Measurements from ENCODE around the gene LZTS2.
A peak's percentile ranks its signal among the peaks of the same experiment; 100 is the strongest.

The LZTS2 gene

GRCh38 chr10:101032637-101033224, 33.1 kb downstream of the LZTS2 start (continued):
- TF ChIP-seq ZNF488 (tag by site-specific recombination; IDR thresholded peaks at IDR 0.05) (no peak), ZNF121 (tag by site-specific recombination; IDR thresholded peaks at IDR 0.05) (no peak), ZNF555 (tag by site-specific recombination; conservative IDR thresholded peaks at IDR 0.05) (no peak), ZFP37 (tag by site-specific recombination; IDR thresholded peaks at IDR 0.05) (0 out of 2 replicates have a peak, but pooled peaks have one; percentile 68), ZIC2 (tag by site-specific recombination; IDR thresholded peaks at IDR 0.05) (peak; percentile 41; the same call in 1 of the 2 replicates), ZFP69B (tag by site-specific recombination; IDR thresholded peaks at IDR 0.05) (peak; percentile 38), ZNF174 (tag by site-specific recombination; IDR thresholded peaks at IDR 0.05) (no peak), ZNF701 (tag by site-specific recombination; IDR thresholded peaks at IDR 0.05) (no peak), ZSCAN18 (tag by site-specific recombination; IDR thresholded peaks at IDR 0.05) (no peak), ZNF571 (tag by site-specific recombination; IDR thresholded peaks at IDR 0.05) (no peak), CTCF (tag by site-specific recombination; IDR thresholded peaks at IDR 0.05) (no peak), ZNF133 (tag by site-specific recombination; IDR thresholded peaks at IDR 0.05) (no peak), ZNF610 (tag by site-specific recombination; IDR thresholded peaks at IDR 0.05; ENCODE audit: borderline replicate concordance) (no peak), ZBTB11 (tag by site-specific recombination; conservative IDR thresholded peaks at IDR 0.05; ENCODE audit: low read depth) (no peak), ZNF843 (tag by site-specific recombination; IDR thresholded peaks at IDR 0.05) (no peak), ZFP41 (tag by site-specific recombination; IDR thresholded peaks at IDR 0.05; ENCODE audit: borderline replicate concordance) (no peak), TCF7L2 (IDR thresholded peaks at IDR 0.05; ENCODE audit: borderline replicate concordance, low read depth, low read length) (no peak), ZNF645 (tag by site-specific recombination; IDR thresholded peaks at IDR 0.05) (no peak), ZFP3 (tag by site-specific recombination; IDR thresholded peaks at IDR 0.05; ENCODE audit: low read depth) (no peak), ZNF514 (tag by site-specific recombination; IDR thresholded peaks at IDR 0.05) (no peak), ZNF837 (tag by site-specific recombination; IDR thresholded peaks at IDR 0.05) (no peak), SETDB1 (IDR thresholded peaks at IDR 0.05; ENCODE audit: insufficient read length, low read length) (no peak), ZNF184 (tag by site-specific recombination; IDR thresholded peaks at IDR 0.05) (no peak), ZNF157 (tag by site-specific recombination; IDR thresholded peaks at IDR 0.05) (no peak), ZNF211 (tag by site-specific recombination; IDR thresholded peaks at IDR 0.05; ENCODE audit: low read depth) (no peak), ZNF513 (tag by site-specific recombination; IDR thresholded peaks at IDR 0.05) (no peak), ZNF677 (tag by site-specific recombination; IDR thresholded peaks at IDR 0.05) (no peak), ZNF580 (tag by site-specific recombination; IDR thresholded peaks at IDR 0.05) (no peak), ATF2 (tag by site-specific recombination; IDR thresholded peaks at IDR 0.05; ENCODE audit: low read depth) (no peak)
